ENCODE data around the gene GLA. TPM values are rescaled to one million over a fixed set of nuclear protein-coding genes. Genes with fewer than 3 reads are reported as not detected.

The GLA gene
- total and polyA plus RNA-seq, 2 donors (not counting 3 experiments of a cell fraction or from before 2014, with no cell fraction given) = 33.0 to 36.8 TPM

GRCh38 chrX:101408532-101408841 is 762 bp upstream of the GLA start:
- BruUV-seq (replicated peaks) = TSS peak; percentile 68
- FAIRE-seq = no peak

More at GRCh38 chrX:101408532-101408841, 762 bp upstream of the GLA start:
- Histone ChIP-seq H3K4me3 (replicated peaks in 1 of 3; ENCODE audit: insufficient read depth in 1 of 3, low read depth in 1 of 3, low read length in 3 of 3) (peak overlapping the region; percentile 73 to 95 (median 78)), H2AFZ (ENCODE audit: low read depth, low read length) (no peak overlapping the region), H3K9me1 (replicated peaks; ENCODE audit: control insufficient read depth, extremely low read depth, insufficient read depth, low read length) (no peaks in the 10 kb centered on the region), H3K36me3 (ENCODE audit: control insufficient read depth in 2 of 2, extremely low read depth in 1 of 2, insufficient read depth in 2 of 2, low read length in 2 of 2) (peaks cover 0 to 2% of the 10 kb centered on the region in 2 experiments), H3K27me3 (ENCODE audit: control insufficient read depth in 2 of 2, insufficient read depth in 2 of 2, low read length in 2 of 2) (no peaks in the 10 kb centered on the region), H3K9me3 (replicated peaks; ENCODE audit: control insufficient read depth, insufficient read depth, low read length) (no peaks in the 10 kb centered on the region), H3K4me2 (ENCODE audit: insufficient read depth, low read length) (peak overlapping the region; percentile 96), H3K4me1 (ENCODE audit: control insufficient read depth, extremely low read depth, insufficient read depth, low read length) (peaks cover 12% of the 10 kb centered on the region), H3K79me2 (ENCODE audit: control insufficient read depth, insufficient read depth, low read length) (peaks cover 53% of the 10 kb centered on the region), H3K27ac (ENCODE audit: insufficient read depth, low read depth, low read length) (peak overlapping the region; percentile 97), H3K9ac (replicated peaks; ENCODE audit: extremely low read depth, insufficient read depth, low read length) (peak overlapping the region; percentile 99), H4K20me1 (replicated peaks; ENCODE audit: control insufficient read depth, extremely low read depth, insufficient read depth, low read length) (no peaks in the 10 kb centered on the region)
- TF ChIP-seq FOS (IDR thresholded peaks at IDR 0.05; ENCODE audit: borderline replicate concordance, insufficient read depth, low read length) = no peak
- TF ChIP-seq EZH2 (IDR thresholded peaks at IDR 0.05; ENCODE audit: borderline replicate concordance, low read depth, low read length, severe bottlenecking) = no peak
- no peak for TF ChIP-seq CTCF (IDR thresholded peaks at IDR 0.05; ENCODE audit: extremely low read depth in 1 of 2, insufficient read depth in 1 of 2, low read depth in 1 of 2, low read length in 2 of 2)
- no peak for TF ChIP-seq GATA2 (IDR thresholded peaks at IDR 0.05; ENCODE audit: insufficient read depth, insufficient read length, low read depth, low read length)
- TF ChIP-seq MYC (IDR thresholded peaks at IDR 0.05; ENCODE audit: low read depth, low read length) = no peak
- no peak for TF ChIP-seq POLR2A (IDR thresholded peaks at IDR 0.05; ENCODE audit: low read depth, low read length)
- no peak for TF ChIP-seq POLR2AphosphoS5 (IDR thresholded peaks at IDR 0.05; ENCODE audit: insufficient read depth, low read depth, low read length)
- DNase-seq (ENCODE audit: low read depth, low spot score) = no peak
- ChIA-PET POLR2A (no interaction called here), CTCF (no interaction called here)
- dilution Hi-C loops (cut with MboI; ENCODE audit: extremely low pct_ligation_motif_present, low sequenced_read_pairs) = no loop called here
- intact Hi-C loops (cut with micrococcal nuclease) = loop anchor here (1.0 kb wide), 2 partner anchors 10 to 18 kb away; no protein-coding TSS in a partner anchor
